ENCODE measurements around the gene RDX.
A peak's percentile ranks its signal among the peaks of the same experiment; 100 is the strongest.

The RDX gene

GRCh38 chr11:110176366-110177085, 119.9 kb downstream of the RDX start:
- in situ Hi-C loops (cut with MboI; ENCODE audit: low pct_unique_long_range_greater_than_20kb, low sequenced_read_pairs, unreplicated experiment): no loop called here
- no peak for TF ChIP-seq CTCF (IDR thresholded peaks at IDR 0.05; ENCODE audit: extremely low read depth, insufficient read depth, missing control alignments)
- DNase-seq (ENCODE audit: low spot score): no peak

GRCh38 chr11:110174645-110175310, 121.6 kb downstream of the RDX start:
- DNase-seq (ENCODE audit: low spot score): no peak
- no peak for TF ChIP-seq CTCF (IDR thresholded peaks at IDR 0.05; ENCODE audit: extremely low read depth, insufficient read depth, missing control alignments)
- in situ Hi-C loops (cut with MboI; ENCODE audit: low pct_unique_long_range_greater_than_20kb, low sequenced_read_pairs, unreplicated experiment): no loop called here

GRCh38 chr11:110173811-110174644, 122.4 kb downstream of the RDX start:
- in situ Hi-C loops (cut with MboI; ENCODE audit: low pct_unique_long_range_greater_than_20kb, low sequenced_read_pairs, unreplicated experiment): no loop called here
- peak; percentile 79 for TF ChIP-seq CTCF (IDR thresholded peaks at IDR 0.05; ENCODE audit: extremely low read depth, insufficient read depth, missing control alignments)
- DNase-seq (ENCODE audit: low spot score): peak; percentile 62

GRCh38 chr11:110172468-110173065, 123.8 kb downstream of the RDX start:
- TF ChIP-seq CTCF (IDR thresholded peaks at IDR 0.05; ENCODE audit: extremely low read depth, insufficient read depth, missing control alignments): no peak
- no peak for DNase-seq (ENCODE audit: low spot score)
- in situ Hi-C loops (cut with MboI; ENCODE audit: low pct_unique_long_range_greater_than_20kb, low sequenced_read_pairs, unreplicated experiment): no loop called here

- no peak for DNase-seq (ENCODE audit: low spot score)
- in situ Hi-C loops (cut with MboI; ENCODE audit: low pct_unique_long_range_greater_than_20kb, low sequenced_read_pairs, unreplicated experiment): no loop called here
- TF ChIP-seq CTCF (IDR thresholded peaks at IDR 0.05; ENCODE audit: extremely low read depth, insufficient read depth, missing control alignments): no peak
Observed at GRCh38 chr11:110169738-110170137, 126.7 kb downstream of the RDX start.

All from GM13977 (cell line).